ENCODE data around the gene RPS6KA2.

- TF ChIP-seq, protein P1, sequence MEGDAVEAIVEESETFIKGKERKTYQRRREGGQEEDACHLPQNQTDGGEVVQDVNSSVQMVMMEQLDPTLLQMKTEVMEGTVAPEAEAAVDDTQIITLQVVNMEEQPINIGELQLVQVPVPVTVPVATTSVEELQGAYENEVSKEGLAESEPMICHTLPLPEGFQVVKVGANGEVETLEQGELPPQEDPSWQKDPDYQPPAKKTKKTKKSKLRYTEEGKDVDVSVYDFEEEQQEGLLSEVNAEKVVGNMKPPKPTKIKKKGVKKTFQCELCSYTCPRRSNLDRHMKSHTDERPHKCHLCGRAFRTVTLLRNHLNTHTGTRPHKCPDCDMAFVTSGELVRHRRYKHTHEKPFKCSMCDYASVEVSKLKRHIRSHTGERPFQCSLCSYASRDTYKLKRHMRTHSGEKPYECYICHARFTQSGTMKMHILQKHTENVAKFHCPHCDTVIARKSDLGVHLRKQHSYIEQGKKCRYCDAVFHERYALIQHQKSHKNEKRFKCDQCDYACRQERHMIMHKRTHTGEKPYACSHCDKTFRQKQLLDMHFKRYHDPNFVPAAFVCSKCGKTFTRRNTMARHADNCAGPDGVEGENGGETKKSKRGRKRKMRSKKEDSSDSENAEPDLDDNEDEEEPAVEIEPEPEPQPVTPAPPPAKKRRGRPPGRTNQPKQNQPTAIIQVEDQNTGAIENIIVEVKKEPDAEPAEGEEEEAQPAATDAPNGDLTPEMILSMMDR (IDR thresholded peaks at IDR 0.05) = no peak
- TF ChIP-seq POLR2AphosphoS5 (IDR thresholded peaks at IDR 0.05) = no peak
Observed at GRCh38 chr6:166591961-166592520, 35.0 kb downstream of the RPS6KA2 start.

Data from breast epithelium (tissue), 3 donors.